RWPE1 (cell line): ENCODE measurements around the gene NRF1.

ENCODE experiments used
- CTCF ChIA-PET: fragments of 350-600 bp; sonication (Branson Sonifier 250); formaldehyde crosslinking; extraction: SDS; loops from one replicate; lab custom pipeline; 2021; lab: Yijun Ruan, JAX
- POLR2A ChIA-PET: fragments of 400-600 bp; formaldehyde crosslinking; extraction: SDS; loops from one replicate; lab custom pipeline; 2020; ENCODE audit warnings: antibody characterized with exemption; ENCODE audit not compliant: low non-redundant PET; lab: Yijun Ruan, JAX
- DNase-seq: peaks from one replicate; pipeline ENCODE4 v3.0.0; 2012; ENCODE audit warnings: low spot score
- H3K27ac ChIP-seq: fragments of 450-650 bp; 2 replicates; pipeline ENCODE4 v1.5.1; 2017
- TF ChIP-seq, protein P1 (sequence below): fragments of 450-650 bp; conservative IDR thresholded peaks from 2 replicates; pipeline ENCODE4 v1.5.1; 2017; ENCODE audit warnings: low read depth, mild to moderate bottlenecking

Gene NRF1

DNA sequence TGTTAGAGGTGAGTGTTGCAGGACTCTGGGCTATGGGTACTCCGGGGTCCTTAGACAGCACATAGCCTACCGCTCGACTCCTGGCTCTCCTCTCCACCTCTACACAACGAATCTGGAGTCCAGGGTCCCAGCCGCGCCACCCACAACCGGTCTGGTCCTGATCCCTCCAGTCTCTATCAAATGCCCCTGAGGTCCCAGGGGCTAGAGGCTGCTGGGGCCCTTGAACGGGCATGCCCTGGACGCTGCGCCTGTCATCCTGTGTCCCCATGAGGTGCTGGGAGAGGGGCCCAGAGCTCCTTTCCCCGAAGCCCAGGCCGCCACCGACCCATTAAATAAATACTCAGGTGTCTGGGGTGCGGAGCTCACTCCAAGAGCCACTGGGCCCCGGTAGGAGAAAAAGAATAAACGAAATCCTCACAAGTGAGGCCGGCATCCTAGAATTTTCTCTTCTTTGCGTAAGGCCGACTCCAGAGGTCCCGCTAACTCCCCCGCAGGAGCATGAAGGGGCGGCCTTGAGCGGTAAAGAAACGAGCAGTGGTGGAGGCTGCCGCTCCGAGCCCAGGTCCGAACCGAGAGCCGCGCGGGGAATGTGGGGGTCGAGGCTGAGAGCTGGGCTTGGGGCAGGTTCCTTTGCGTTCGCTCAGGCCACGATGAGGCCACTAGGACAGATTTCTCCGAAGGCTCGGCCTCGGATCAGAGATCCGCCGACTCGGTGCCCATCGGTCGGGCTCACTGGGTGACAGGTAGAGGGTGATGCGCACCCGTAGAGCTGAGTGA, 166.7 kb downstream of the NRF1 start:
- POLR2A ChIA-PET, result no interaction called here
- TF ChIP-seq, protein P1, sequence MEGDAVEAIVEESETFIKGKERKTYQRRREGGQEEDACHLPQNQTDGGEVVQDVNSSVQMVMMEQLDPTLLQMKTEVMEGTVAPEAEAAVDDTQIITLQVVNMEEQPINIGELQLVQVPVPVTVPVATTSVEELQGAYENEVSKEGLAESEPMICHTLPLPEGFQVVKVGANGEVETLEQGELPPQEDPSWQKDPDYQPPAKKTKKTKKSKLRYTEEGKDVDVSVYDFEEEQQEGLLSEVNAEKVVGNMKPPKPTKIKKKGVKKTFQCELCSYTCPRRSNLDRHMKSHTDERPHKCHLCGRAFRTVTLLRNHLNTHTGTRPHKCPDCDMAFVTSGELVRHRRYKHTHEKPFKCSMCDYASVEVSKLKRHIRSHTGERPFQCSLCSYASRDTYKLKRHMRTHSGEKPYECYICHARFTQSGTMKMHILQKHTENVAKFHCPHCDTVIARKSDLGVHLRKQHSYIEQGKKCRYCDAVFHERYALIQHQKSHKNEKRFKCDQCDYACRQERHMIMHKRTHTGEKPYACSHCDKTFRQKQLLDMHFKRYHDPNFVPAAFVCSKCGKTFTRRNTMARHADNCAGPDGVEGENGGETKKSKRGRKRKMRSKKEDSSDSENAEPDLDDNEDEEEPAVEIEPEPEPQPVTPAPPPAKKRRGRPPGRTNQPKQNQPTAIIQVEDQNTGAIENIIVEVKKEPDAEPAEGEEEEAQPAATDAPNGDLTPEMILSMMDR, result no peak
- CTCF ChIA-PET, result no interaction called here
- no peak overlapping the region for H3K27ac ChIP-seq
- DNase-seq, result no peak

DNA sequence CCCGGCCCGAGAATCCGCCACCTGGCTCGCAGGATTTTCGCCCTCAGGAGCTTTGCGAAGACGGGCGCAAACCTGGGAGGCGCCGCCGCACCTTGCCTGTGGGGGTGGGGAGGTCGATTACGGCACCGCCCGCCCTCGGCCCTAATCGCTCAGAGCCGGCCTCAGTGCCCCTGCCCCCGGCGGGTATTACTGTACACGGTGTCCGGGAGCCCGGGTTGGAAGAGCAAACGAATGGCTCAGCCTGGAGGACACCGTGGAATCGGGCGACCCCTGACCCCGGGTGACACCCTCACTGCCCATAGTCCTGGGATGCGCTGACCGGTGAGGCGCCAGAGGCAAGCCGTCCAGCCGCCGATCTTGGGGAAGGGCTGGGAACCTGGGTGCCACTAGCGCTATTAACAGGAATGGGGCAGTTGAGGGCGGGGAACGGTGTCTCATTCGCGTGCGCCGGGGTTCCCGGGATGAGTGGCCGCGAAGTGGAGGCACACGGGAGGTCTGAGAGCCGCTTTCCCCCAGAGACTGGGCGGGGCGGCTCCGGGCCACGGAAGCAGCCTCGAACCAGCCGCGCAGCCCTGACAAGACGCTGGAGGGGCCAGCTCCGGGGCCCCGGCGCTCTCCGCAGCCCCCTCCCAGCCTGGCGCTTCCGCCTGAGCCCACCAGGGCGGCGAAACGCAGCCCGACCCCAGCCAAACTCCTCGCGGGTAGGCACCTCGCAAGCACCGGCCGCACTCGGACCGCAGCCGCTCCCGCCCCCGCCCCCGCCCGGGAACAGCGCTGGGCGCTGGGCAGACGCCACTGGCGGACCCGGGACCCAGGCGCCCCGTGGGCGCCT, 167.5 kb downstream of the NRF1 start:
- POLR2A ChIA-PET, result interaction anchor here (0.6 kb wide), 1 partner anchor 549 kb away, joined by 3 read pairs; no protein-coding TSS in a partner anchor
- peak; percentile 50 for DNase-seq
- CTCF ChIA-PET, result interaction anchor here (0.9 kb wide), 1 partner anchor 46 kb away, joined by 4 read pairs; no protein-coding TSS in a partner anchor
- TF ChIP-seq, protein P1, result no peak; the same call in 1 of the 2 replicates
- H3K27ac ChIP-seq, result peak overlapping the region; percentile 81

DNA sequence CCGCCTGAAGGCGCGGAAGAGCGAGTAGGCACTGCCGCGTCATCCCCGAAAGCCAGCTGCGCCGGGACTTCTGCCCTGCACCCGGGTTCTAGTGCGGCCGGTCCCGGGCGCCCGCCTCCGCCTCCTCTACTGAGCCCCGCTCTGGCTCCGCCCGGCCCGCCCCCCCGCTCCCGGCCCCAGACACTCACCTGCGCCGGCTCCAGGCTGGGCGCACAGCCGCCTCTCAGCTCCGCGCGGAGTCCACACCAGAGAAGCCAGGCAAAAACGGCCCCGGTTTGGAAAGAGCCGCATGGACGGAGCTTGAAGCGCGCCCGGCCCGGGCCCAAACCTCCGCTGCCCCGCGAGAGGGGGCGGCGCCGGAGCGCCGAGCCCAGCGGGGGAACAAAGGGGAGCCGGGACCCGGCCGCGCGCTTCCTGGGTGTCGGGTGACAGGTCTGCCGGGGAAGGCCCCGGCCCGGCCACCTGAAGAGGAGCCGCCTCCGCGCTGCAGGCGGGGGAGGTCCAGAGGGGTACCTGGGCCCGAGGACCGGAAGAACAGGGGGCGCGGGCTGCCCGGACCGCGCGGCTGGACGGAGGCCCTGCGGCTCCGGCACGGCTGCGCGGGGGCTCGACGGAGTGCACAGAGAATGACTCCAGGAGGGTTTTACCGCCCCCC, 168.2 kb downstream of the NRF1 start:
- TF ChIP-seq, protein P1, result no peak
- peak; percentile 85 for DNase-seq
- H3K27ac ChIP-seq, result peak overlapping the region; percentile 81
- POLR2A ChIA-PET, result interaction anchor here (0.6 kb wide), 1 partner anchor 550 kb away, joined by 3 read pairs; no protein-coding TSS in a partner anchor
- CTCF ChIA-PET, result interaction anchor here (0.9 kb wide), 1 partner anchor 45 kb away, joined by 4 read pairs; no protein-coding TSS in a partner anchor

DNA sequence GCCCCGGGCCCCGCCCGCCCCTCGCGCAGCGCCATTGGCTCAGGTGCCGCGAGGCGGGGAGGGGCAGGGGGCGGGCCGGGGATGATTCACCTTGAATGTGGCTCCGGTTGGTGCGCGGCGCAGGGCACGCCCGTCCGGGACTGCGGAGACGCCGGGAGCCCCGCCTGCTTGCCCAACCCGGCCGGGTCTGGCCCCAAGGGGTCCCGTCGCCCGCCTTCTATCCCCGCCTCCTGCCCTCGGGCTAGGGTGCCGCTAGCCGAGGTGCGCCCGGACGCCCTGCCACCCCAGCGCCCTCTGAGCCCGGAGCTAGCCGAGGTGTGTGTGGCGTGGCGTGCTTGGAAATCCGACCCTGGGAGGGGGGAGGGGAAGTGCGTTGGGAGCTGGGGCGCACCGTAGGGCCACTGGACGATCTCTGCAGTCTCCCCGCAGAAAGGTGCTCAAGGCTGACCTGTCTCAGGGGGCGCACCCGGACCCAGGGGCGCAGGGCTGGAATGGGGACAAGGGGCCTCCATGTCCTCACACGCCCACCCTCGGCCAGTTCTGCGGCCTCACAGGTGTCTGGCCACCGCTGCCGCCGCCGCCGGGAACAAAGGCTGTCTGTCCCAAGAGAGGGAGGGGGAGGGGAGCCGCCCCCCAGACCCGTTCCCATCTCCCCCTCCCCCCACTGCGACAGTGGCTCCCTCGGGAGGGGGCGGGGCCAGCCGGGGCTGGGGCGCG, 168.9 kb downstream of the NRF1 start:
- ChIA-PET CTCF (no interaction called here), POLR2A (no interaction called here)
- TF ChIP-seq, protein P1, result no peak

DNA sequence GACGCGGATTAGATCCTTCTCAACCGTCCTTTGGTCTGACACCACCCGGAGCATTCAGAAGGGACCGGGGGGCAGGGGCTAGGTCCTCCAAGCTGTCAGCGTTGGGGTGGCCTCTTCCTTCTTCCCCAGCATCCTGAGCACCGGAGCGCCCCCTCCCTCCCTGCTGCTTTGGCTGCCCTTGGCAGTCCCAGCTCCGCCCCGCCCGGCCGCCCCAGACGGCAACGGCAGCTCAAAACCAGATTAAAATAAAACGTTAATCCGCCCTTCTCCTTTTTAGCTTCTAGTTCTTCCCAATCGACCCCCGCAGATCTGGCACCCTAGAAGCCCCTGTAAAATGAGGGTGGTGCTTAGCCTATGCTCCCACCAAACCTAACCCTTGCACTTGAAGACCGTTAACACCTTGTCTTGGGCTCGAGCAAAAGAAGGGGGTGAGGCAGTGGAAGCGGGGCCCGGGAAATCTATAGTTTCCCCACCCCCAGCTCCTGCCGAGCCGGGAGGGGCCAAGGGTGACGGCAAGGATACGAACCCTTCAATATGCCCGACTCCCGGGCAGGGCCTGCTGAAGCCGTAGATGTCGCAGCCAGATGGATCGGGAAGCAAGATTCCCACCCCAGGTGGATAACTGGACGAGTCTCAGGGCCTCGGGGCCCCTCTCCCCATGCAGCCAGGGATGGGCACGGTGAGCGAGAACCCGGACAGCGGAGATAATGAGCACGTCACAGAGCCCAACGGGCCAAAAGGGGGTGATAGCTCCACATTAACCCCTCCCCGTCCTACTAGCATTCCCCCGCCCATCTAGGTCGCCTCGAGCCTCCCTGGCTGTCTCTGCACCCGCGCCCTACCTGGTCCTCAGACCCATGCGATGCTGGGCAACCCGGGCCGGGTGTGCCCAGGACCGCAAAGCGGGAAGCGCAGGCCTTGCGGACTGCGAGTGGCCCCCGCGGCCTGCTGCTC, 169.7 kb downstream of the NRF1 start:
- H3K27ac ChIP-seq, result no peak overlapping the region; the same call in 1 of the 2 replicates
- ChIA-PET CTCF (no interaction called here), POLR2A (no interaction called here)
- TF ChIP-seq, protein P1, result no peak
- peak; percentile 30 for DNase-seq

More for the DNA sequence above, 168.9 kb downstream of the NRF1 start:
- H3K27ac ChIP-seq, result peak overlapping the region; percentile 81
- peak; percentile 94 for DNase-seq
